Stimulated activated CD8-positive, alpha-beta memory T cell treated with anti-CD3 and anti-CD28 coated beads, Interleukin-12 subunit alpha, Interleukin-12 subunit beta, amount 100 ng/mL, for 24 hours (primary cell): ENCODE results near the gene IL21R.

ENCODE experiments used
- DNase-seq: peaks from one replicate; pipeline ENCODE4 v3.0.0-alpha.2; 2020; ENCODE audit errors: extremely low read depth

The IL21R gene

GRCh38 chr16:27485126-27485525 is 83.2 kb downstream of the IL21R start:
- no peak for DNase-seq

- no peak for DNase-seq
These were observed 83.8 kb downstream of the IL21R start for GRCh38 chr16:27485811-27486210.

GRCh38 chr16:27486344-27486743 is 84.4 kb downstream of the IL21R start:
- no peak for DNase-seq

GRCh38 chr16:27486760-27487159 is 84.8 kb downstream of the IL21R start:
- no peak for DNase-seq

- DNase-seq: no peak
These were observed 87.4 kb downstream of the IL21R start for GRCh38 chr16:27489421-27489820.

- no peak for DNase-seq
These were observed 87.9 kb downstream of the IL21R start for GRCh38 chr16:27489906-27490305.

GRCh38 chr16:27491894-27492587 is 90.1 kb downstream of the IL21R start:
- no peak for DNase-seq

GRCh38 chr16:27492588-27492979 is 90.6 kb downstream of the IL21R start:
- no peak for DNase-seq

GRCh38 chr16:27495191-27495590 is 93.2 kb downstream of the IL21R start:
- DNase-seq: no peak

- DNase-seq: no peak
These were observed 96.3 kb downstream of the IL21R start for GRCh38 chr16:27498031-27498825.

GRCh38 chr16:27498916-27499658 is 97.1 kb downstream of the IL21R start:
- no peak for DNase-seq

GRCh38 chr16:27499659-27500055 is 97.7 kb downstream of the IL21R start:
- DNase-seq: no peak

- DNase-seq: no peak
These were observed 98.8 kb downstream of the IL21R start for GRCh38 chr16:27500801-27501200.
